A549 (cell line): ENCODE measurements around the gene POT1.

ENCODE experiments used
- EP300 ChIP-seq, 2 experiments: fragments of >200 bp; sonication (Bioruptor Twin); formaldehyde crosslinking; IDR thresholded peaks; 2 replicates in 1 of 2; 3 replicates in 1 of 2; pipeline ENCODE4 v1.6.1; 2016 to 2017
- HDAC2 ChIP-seq: fragments of 200-600 bp; sonication (generic); IDR thresholded peaks from 2 replicates; pipeline ENCODE4 v1.6.1; 2016
- JUNB ChIP-seq: fragments of >200 bp; sonication (Bioruptor Twin); formaldehyde crosslinking; IDR thresholded peaks from 2 replicates; pipeline ENCODE4 v1.6.1; 2016
- POLR2A ChIP-seq: IDR thresholded peaks from 2 replicates; pipeline ENCODE4 v1.6.1; 2012; ENCODE audit warnings: mild to moderate bottlenecking, low read length
- POLR2AphosphoS2 ChIP-seq: conservative IDR thresholded peaks from 2 replicates; pipeline ENCODE4 v1.6.1; 2012; ENCODE audit warnings: low read length, improper control_type of control experiment, inconsistent platforms
- RCOR1 ChIP-seq: fragments of 150-350 bp; IDR thresholded peaks from 2 replicates; pipeline ENCODE4 v1.6.1; 2014; ENCODE audit warnings: antibody characterized with exemption, low read length, low read depth
- ZFP36 ChIP-seq: fragments of 450-650 bp; IDR thresholded peaks from 2 replicates; pipeline ENCODE4 v1.6.1; 2014; ENCODE audit warnings: borderline replicate concordance; ENCODE audit not compliant: partially characterized antibody
- TF ChIP-seq, protein P1 (sequence below): fragments of >200 bp; sonication (Bioruptor Twin); formaldehyde crosslinking; IDR thresholded peaks from 3 replicates; pipeline ENCODE4 v1.5.1; 2016
- TF ChIP-seq, protein P2 (sequence below): fragments of 450-650 bp; IDR thresholded peaks from 2 replicates; pipeline ENCODE4 v1.6.1; 2014; ENCODE audit warnings: antibody characterized with exemption
- TF ChIP-seq, protein P3 (sequence below): fragments of 200-600 bp; sonication (generic); IDR thresholded peaks from 2 replicates; pipeline ENCODE4 v1.6.1; 2016; ENCODE audit warnings: antibody characterized with exemption, mild to moderate bottlenecking, moderate library complexity

DNA sequence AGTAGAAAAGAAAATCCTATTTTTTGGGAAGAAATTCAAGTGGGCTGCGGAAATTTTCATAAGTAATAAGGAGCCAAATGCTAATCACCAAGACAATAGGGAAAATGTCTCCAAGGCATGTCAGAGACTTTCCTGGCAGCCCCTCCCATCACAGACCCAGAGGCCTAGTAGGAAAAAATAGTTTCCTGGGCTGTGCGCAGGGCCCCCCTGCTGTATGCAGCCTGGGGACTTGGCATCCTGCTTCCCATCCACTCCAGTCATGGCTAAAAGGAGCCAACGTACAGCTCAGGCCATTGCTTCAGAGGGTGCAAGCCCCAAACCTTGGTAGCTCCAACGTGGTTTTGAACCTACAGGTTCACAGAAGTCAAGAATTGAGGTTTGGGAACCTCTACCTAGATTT, 12.8 kb upstream of the POT1 start:
- TF ChIP-seq, protein P1, sequence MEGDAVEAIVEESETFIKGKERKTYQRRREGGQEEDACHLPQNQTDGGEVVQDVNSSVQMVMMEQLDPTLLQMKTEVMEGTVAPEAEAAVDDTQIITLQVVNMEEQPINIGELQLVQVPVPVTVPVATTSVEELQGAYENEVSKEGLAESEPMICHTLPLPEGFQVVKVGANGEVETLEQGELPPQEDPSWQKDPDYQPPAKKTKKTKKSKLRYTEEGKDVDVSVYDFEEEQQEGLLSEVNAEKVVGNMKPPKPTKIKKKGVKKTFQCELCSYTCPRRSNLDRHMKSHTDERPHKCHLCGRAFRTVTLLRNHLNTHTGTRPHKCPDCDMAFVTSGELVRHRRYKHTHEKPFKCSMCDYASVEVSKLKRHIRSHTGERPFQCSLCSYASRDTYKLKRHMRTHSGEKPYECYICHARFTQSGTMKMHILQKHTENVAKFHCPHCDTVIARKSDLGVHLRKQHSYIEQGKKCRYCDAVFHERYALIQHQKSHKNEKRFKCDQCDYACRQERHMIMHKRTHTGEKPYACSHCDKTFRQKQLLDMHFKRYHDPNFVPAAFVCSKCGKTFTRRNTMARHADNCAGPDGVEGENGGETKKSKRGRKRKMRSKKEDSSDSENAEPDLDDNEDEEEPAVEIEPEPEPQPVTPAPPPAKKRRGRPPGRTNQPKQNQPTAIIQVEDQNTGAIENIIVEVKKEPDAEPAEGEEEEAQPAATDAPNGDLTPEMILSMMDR, result no peak
- TF ChIP-seq POLR2A (no peak), RCOR1 (no peak), POLR2AphosphoS2 (no peak), JUNB (no peak), EP300 (IDR thresholded peaks at IDR 0.05) (no peak), HDAC2 (no peak), ZFP36 (no peak)
- TF ChIP-seq, protein P2, sequence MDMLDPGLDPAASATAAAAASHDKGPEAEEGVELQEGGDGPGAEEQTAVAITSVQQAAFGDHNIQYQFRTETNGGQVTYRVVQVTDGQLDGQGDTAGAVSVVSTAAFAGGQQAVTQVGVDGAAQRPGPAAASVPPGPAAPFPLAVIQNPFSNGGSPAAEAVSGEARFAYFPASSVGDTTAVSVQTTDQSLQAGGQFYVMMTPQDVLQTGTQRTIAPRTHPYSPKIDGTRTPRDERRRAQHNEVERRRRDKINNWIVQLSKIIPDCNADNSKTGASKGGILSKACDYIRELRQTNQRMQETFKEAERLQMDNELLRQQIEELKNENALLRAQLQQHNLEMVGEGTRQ, result no peak
- TF ChIP-seq, protein P3, sequence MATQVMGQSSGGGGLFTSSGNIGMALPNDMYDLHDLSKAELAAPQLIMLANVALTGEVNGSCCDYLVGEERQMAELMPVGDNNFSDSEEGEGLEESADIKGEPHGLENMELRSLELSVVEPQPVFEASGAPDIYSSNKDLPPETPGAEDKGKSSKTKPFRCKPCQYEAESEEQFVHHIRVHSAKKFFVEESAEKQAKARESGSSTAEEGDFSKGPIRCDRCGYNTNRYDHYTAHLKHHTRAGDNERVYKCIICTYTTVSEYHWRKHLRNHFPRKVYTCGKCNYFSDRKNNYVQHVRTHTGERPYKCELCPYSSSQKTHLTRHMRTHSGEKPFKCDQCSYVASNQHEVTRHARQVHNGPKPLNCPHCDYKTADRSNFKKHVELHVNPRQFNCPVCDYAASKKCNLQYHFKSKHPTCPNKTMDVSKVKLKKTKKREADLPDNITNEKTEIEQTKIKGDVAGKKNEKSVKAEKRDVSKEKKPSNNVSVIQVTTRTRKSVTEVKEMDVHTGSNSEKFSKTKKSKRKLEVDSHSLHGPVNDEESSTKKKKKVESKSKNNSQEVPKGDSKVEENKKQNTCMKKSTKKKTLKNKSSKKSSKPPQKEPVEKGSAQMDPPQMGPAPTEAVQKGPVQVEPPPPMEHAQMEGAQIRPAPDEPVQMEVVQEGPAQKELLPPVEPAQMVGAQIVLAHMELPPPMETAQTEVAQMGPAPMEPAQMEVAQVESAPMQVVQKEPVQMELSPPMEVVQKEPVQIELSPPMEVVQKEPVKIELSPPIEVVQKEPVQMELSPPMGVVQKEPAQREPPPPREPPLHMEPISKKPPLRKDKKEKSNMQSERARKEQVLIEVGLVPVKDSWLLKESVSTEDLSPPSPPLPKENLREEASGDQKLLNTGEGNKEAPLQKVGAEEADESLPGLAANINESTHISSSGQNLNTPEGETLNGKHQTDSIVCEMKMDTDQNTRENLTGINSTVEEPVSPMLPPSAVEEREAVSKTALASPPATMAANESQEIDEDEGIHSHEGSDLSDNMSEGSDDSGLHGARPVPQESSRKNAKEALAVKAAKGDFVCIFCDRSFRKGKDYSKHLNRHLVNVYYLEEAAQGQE, result no peak
